Neuronal stem cell (in vitro differentiated cells): ENCODE data around the gene SLC6A3.

Experiments used
- DNase-seq: peaks from one replicate; pipeline ENCODE4 v3.0.0-alpha.2; 2013; ENCODE audit warnings: low spot score
- H2AFZ ChIP-seq: one replicate; pipeline ENCODE4 v1.6.1; 2013; ENCODE audit warnings: mild to moderate bottlenecking, low read length, inconsistent platforms
- H2AK5ac ChIP-seq: 2 replicates; pipeline ENCODE4 v1.6.1; 2013; ENCODE audit warnings: low read depth, mild to moderate bottlenecking, inconsistent platforms, low read length, moderate library complexity, mixed read lengths
- H2BK120ac ChIP-seq: 2 replicates; pipeline ENCODE4 v1.6.1; 2013; ENCODE audit warnings: low read depth, mild to moderate bottlenecking, inconsistent platforms, low read length, moderate library complexity, mixed read lengths
- H2BK12ac ChIP-seq: one replicate; pipeline ENCODE4 v1.6.1; 2013; ENCODE audit warnings: low read length, inconsistent platforms
- H2BK15ac ChIP-seq: 2 replicates; pipeline ENCODE4 v1.6.1; 2013; ENCODE audit warnings: mild to moderate bottlenecking, low read length, inconsistent platforms, mixed read lengths
- H2BK5ac ChIP-seq: one replicate; pipeline ENCODE4 v1.6.1; 2013; ENCODE audit warnings: inconsistent platforms, mild to moderate bottlenecking, low read length, moderate library complexity
- H3K14ac ChIP-seq: one replicate; pipeline ENCODE4 v1.6.1; 2013; ENCODE audit warnings: low read length, inconsistent platforms
- H3K18ac ChIP-seq: 2 replicates; pipeline ENCODE4 v1.6.1; 2013; ENCODE audit warnings: low read length, inconsistent platforms
- H3K23ac ChIP-seq: 2 replicates; pipeline ENCODE4 v1.6.1; 2013; ENCODE audit warnings: low read depth, mild to moderate bottlenecking, mixed read lengths, low read length, inconsistent platforms; ENCODE audit not compliant: poor library complexity
- H3K27ac ChIP-seq: replicated peaks from 3 replicates; pipeline ENCODE4 v1.5.1; 2013; ENCODE audit warnings: low read length, inconsistent platforms
- H3K27me3 ChIP-seq, 3 experiments: 2 replicates each; pipeline ENCODE4 v1.6.1; 2013; ENCODE audit warnings: low read length in 3 of 3, mild to moderate bottlenecking in 2 of 3, inconsistent platforms in 1 of 3, low read depth in 1 of 3, mixed read lengths in 1 of 3, moderate library complexity in 1 of 3; ENCODE audit not compliant: control insufficient read depth in 3 of 3, insufficient read depth in 3 of 3
- H3K36me3 ChIP-seq, 2 donors: replicated peaks in 1 of 2; 2 replicates each; pipeline ENCODE4 v1.6.1; 2013; ENCODE audit warnings: low read length in 2 of 2; ENCODE audit not compliant: control insufficient read depth in 2 of 2, insufficient read depth in 2 of 2
- H3K4ac ChIP-seq: 2 replicates; pipeline ENCODE4 v1.6.1; 2013; ENCODE audit warnings: inconsistent platforms, mild to moderate bottlenecking, low read length, moderate library complexity
- H3K4me1 ChIP-seq, 2 donors: 1 replicate in 1 of 2; 2 replicates in 1 of 2; pipeline ENCODE4 v1.6.1; 2013; ENCODE audit warnings: low read length in 2 of 2, low read depth in 1 of 2; ENCODE audit not compliant: control insufficient read depth in 2 of 2, insufficient read depth in 1 of 2
- H3K4me2 ChIP-seq: one replicate; pipeline ENCODE4 v1.6.1; 2013; ENCODE audit warnings: mild to moderate bottlenecking, low read length, inconsistent platforms; ENCODE audit not compliant: insufficient read depth, poor library complexity, severe bottlenecking
- H3K4me3 ChIP-seq, 2 donors: 2 replicates each; pipeline ENCODE4 v1.5.1; 2013; ENCODE audit warnings: low read length in 2 of 2, mild to moderate bottlenecking in 2 of 2, inconsistent platforms in 1 of 2, moderate library complexity in 1 of 2
- H3K79me1 ChIP-seq: one replicate; pipeline ENCODE4 v1.6.1; 2013; ENCODE audit warnings: low read depth, mild to moderate bottlenecking, inconsistent platforms, low read length, moderate library complexity
- H3K9ac ChIP-seq: one replicate; pipeline ENCODE4 v1.6.1; 2013; ENCODE audit warnings: mild to moderate bottlenecking, low read depth, low read length, inconsistent platforms; ENCODE audit not compliant: poor library complexity
- H3K9me3 ChIP-seq, 2 donors: replicated peaks in 1 of 2; 2 replicates each; pipeline versions ENCODE3 to v1.6.1; 2013; ENCODE audit warnings: low read length in 2 of 2, mild to moderate bottlenecking in 2 of 2, inconsistent platforms in 1 of 2, low read depth in 1 of 2, mixed read lengths in 1 of 2, moderate library complexity in 1 of 2; ENCODE audit not compliant: control insufficient read depth in 2 of 2, insufficient read depth in 1 of 2
- H4K8ac ChIP-seq: one replicate; pipeline ENCODE4 v1.6.1; 2013; ENCODE audit warnings: low read depth, mild to moderate bottlenecking, inconsistent platforms, low read length, moderate library complexity
- H4K91ac ChIP-seq: one replicate; pipeline ENCODE4 v1.6.1; 2013; ENCODE audit warnings: low read length, low read depth, mild to moderate bottlenecking, inconsistent platforms; ENCODE audit not compliant: poor library complexity
- WGBS, 2 donors: extraction: QIAGEN DNeasy Blood & Tissue Kit; methylation state at CpG; one replicate each; pipeline ENCODE4 v1.1.7; 2013; ENCODE audit warnings: missing lambda C conversion rate in 2 of 2, mixed read lengths in 1 of 2; ENCODE audit not compliant: insufficient read length in 2 of 2, insufficient replicate concordance in 1 of 2; ENCODE audit errors: extremely low coverage in 2 of 2; 5-methylcytosine and 5-hydroxymethylcytosine counted together

Gene SLC6A3

GRCh38 chr5:1386274-1386717, 58.9 kb downstream of the SLC6A3 start:
- H3K9me3 ChIP-seq: peaks cover 0 to 2% of the 10 kb centered on the region in 2 donors
- peak overlapping the region; percentile 99 for H2AFZ ChIP-seq
- no CpG with 5 or more reads among the region's 36 CpGs for WGBS, 2 donors
- no peak overlapping the region for H3K4ac ChIP-seq
- H2BK12ac ChIP-seq: no peak overlapping the region
- peak; percentile 48 for DNase-seq
- H3K36me3 ChIP-seq: peaks cover 0 to 3% of the 10 kb centered on the region in 2 donors
- peak overlapping the region; percentile 67 for H3K18ac ChIP-seq
- peaks cover 11 to 79% (median 55%) of the 10 kb centered on the region in 3 experiments for H3K27me3 ChIP-seq
- peak overlapping the region; percentile 46 for H2AK5ac ChIP-seq
- peak overlapping the region; percentile 82 for H3K23ac ChIP-seq
- no peak overlapping the region for H2BK5ac ChIP-seq
- H4K91ac ChIP-seq: no peak overlapping the region
- H3K4me1 ChIP-seq: peaks cover 6 to 10% of the 10 kb centered on the region in 2 donors
- H3K9ac ChIP-seq: peak overlapping the region; percentile 79
- peak overlapping the region; percentile 99 for H3K4me2 ChIP-seq
- H2BK15ac ChIP-seq: peak overlapping the region; percentile 30
- H3K14ac ChIP-seq: no peak overlapping the region
- peak overlapping the region; percentile 60 to 77 for H3K4me3 ChIP-seq
- H3K27ac ChIP-seq: no peak overlapping the region
- H2BK120ac ChIP-seq: no peak overlapping the region
- no peak overlapping the region for H4K8ac ChIP-seq
- peaks cover 2% of the 10 kb centered on the region for H3K79me1 ChIP-seq

GRCh38 chr5:1385395-1386273, 59.6 kb downstream of the SLC6A3 start:
- no peak overlapping the region for H3K27ac ChIP-seq
- H3K4me1 ChIP-seq: peaks cover 8 to 10% of the 10 kb centered on the region in 2 donors
- no peak overlapping the region for H2BK12ac ChIP-seq
- peak overlapping the region; percentile 79 for H3K9ac ChIP-seq
- H2AK5ac ChIP-seq: peak overlapping the region; percentile 46
- H2BK120ac ChIP-seq: no peak overlapping the region
- no peak overlapping the region for H4K91ac ChIP-seq
- peak; percentile 54 for DNase-seq
- H3K36me3 ChIP-seq: peaks cover 0 to 4% of the 10 kb centered on the region in 2 donors
- peak overlapping the region; percentile 67 for H3K18ac ChIP-seq
- H3K4me3 ChIP-seq: peak overlapping the region; percentile 60 to 77
- H3K27me3 ChIP-seq: peaks cover 11 to 84% (median 62%) of the 10 kb centered on the region in 3 experiments
- H4K8ac ChIP-seq: no peak overlapping the region
- H2BK15ac ChIP-seq: peak overlapping the region; percentile 30
- no peak overlapping the region for H3K14ac ChIP-seq
- no CpG with 5 or more reads among the region's 48 CpGs for WGBS, 2 donors
- H3K4ac ChIP-seq: no peak overlapping the region
- peak overlapping the region; percentile 99 for H3K4me2 ChIP-seq
- H3K79me1 ChIP-seq: peaks cover 3% of the 10 kb centered on the region
- peaks cover 0 to 2% of the 10 kb centered on the region in 2 donors for H3K9me3 ChIP-seq
- H2AFZ ChIP-seq: peak overlapping the region; percentile 99
- no peak overlapping the region for H2BK5ac ChIP-seq
- peak overlapping the region; percentile 82 for H3K23ac ChIP-seq

GRCh38 chr5:1384521-1384920, 60.7 kb downstream of the SLC6A3 start:
- Histone ChIP-seq H3K4me2 (no peak overlapping the region), H2BK5ac (no peak overlapping the region), H4K8ac (no peak overlapping the region), H3K9me3 (peaks cover 4 to 6% of the 10 kb centered on the region in 2 donors), H3K36me3 (peaks cover 0 to 4% of the 10 kb centered on the region in 2 donors), H3K23ac (peak overlapping the region; percentile 14), H4K91ac (no peak overlapping the region), H3K79me1 (peaks cover 3% of the 10 kb centered on the region), H3K4me1 (peaks cover 10% of the 10 kb centered on the region in 2 donors), H3K4me3 (no peak overlapping the region), H2BK120ac (no peak overlapping the region), H2AK5ac (no peak overlapping the region), H3K14ac (peak overlapping the region; percentile 75), H3K27ac (no peak overlapping the region), H3K27me3 (peaks cover 11 to 81% (median 64%) of the 10 kb centered on the region in 3 experiments), H2BK15ac (no peak overlapping the region), H3K4ac (no peak overlapping the region), H3K9ac (no peak overlapping the region), H2BK12ac (no peak overlapping the region), H2AFZ (no peak overlapping the region), H3K18ac (peak overlapping the region; percentile 11)
- no peak for DNase-seq
- WGBS, 2 donors: no CpG with 5 or more reads among the region's 10 CpGs

DNA sequence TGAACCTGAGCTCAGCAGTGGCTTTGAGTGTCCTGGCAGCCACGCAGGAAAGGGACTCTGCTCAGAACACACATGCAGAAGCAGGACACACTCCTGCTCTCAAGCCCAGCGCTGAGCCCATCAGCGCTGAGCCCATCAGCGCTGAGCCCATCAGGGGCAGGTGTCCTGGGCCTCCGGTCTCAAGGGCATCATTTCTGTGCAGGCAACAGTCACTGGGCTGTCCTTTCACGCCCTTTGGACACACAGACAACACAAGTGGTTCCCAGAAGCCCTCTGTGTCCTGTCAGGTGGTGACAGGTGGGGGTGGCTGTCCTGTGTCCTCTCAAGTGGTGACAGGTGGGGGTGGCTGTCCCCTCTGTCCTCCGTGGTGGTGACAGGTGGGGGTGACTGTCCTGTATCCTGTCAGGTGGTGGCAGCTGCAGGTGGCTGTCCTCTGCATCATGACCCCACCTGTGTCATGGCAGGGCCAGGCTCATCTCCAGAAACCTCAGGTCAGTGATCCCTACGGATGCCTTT, 61.3 kb downstream of the SLC6A3 start:
- H2AK5ac ChIP-seq: no peak overlapping the region
- no peak overlapping the region for H3K4ac ChIP-seq
- peaks cover 10% of the 10 kb centered on the region in 2 donors for H3K4me1 ChIP-seq
- peaks cover 3% of the 10 kb centered on the region for H3K79me1 ChIP-seq
- H3K27ac ChIP-seq: no peak overlapping the region
- H3K14ac ChIP-seq: no peak overlapping the region
- H3K4me3 ChIP-seq: peak overlapping the region in 1 of 2 donors; percentile 40
- H2AFZ ChIP-seq: no peak overlapping the region
- H4K91ac ChIP-seq: peak overlapping the region; percentile 75
- no peak overlapping the region for H2BK12ac ChIP-seq
- H3K36me3 ChIP-seq: peaks cover 0 to 4% of the 10 kb centered on the region in 2 donors
- H3K18ac ChIP-seq: peak overlapping the region; percentile 59
- no peak overlapping the region for H3K9ac ChIP-seq
- H3K9me3 ChIP-seq: peaks cover 9 to 12% of the 10 kb centered on the region in 2 donors
- H4K8ac ChIP-seq: no peak overlapping the region
- no peak overlapping the region for H2BK5ac ChIP-seq
- peaks cover 11 to 77% (median 63%) of the 10 kb centered on the region in 3 experiments for H3K27me3 ChIP-seq
- no peak overlapping the region for H2BK15ac ChIP-seq
- peak overlapping the region; percentile 68 for H3K23ac ChIP-seq
- DNase-seq: no peak
- WGBS, 2 donors: no CpG with 5 or more reads among the region's 8 CpGs
- no peak overlapping the region for H3K4me2 ChIP-seq
- H2BK120ac ChIP-seq: no peak overlapping the region
